Measurements from ENCODE around the gene SPN. TPM values are rescaled to one million over a fixed set of nuclear protein-coding genes. Genes with fewer than 3 reads are reported as not detected.

SPN gene
- total and polyA plus RNA-seq, 2 donors (not counting 3 experiments of a cell fraction or from before 2014, with no cell fraction given) = not detected

GRCh38 chr16:29667755-29668154, 4.7 kb downstream of the SPN start:
- no peaks in the 10 kb centered on the region for H3K4me1 ChIP-seq (ENCODE audit: control insufficient read depth, extremely low read depth, insufficient read depth, low read length)
- BruUV-seq (replicated peaks) = no TSS peak
- H3K79me2 ChIP-seq (ENCODE audit: control insufficient read depth, insufficient read depth, low read length) = no peaks in the 10 kb centered on the region
- dilution Hi-C loops (cut with MboI; ENCODE audit: extremely low pct_ligation_motif_present, low sequenced_read_pairs) = no loop called here
- H3K9me1 ChIP-seq (replicated peaks; ENCODE audit: control insufficient read depth, extremely low read depth, insufficient read depth, low read length) = no peaks in the 10 kb centered on the region
- ChIA-PET POLR2A (no interaction called here), CTCF (no interaction called here)
- no peak for FAIRE-seq
- intact Hi-C loops (cut with micrococcal nuclease) = no loop called here
- H4K20me1 ChIP-seq (replicated peaks; ENCODE audit: control insufficient read depth, extremely low read depth, insufficient read depth, low read length) = no peaks in the 10 kb centered on the region
- no peak overlapping the region for H3K27ac ChIP-seq (ENCODE audit: insufficient read depth, low read depth, low read length)
- no peaks in the 10 kb centered on the region for H3K27me3 ChIP-seq (ENCODE audit: control insufficient read depth in 2 of 2, insufficient read depth in 2 of 2, low read length in 2 of 2)
- DNase-seq (ENCODE audit: low read depth, low spot score) = no peak
- H2AFZ ChIP-seq (ENCODE audit: low read depth, low read length) = no peak overlapping the region
- H3K4me3 ChIP-seq (replicated peaks in 1 of 3; ENCODE audit: insufficient read depth in 1 of 3, low read depth in 1 of 3, low read length in 3 of 3) = no peak overlapping the region
- H3K9ac ChIP-seq (replicated peaks; ENCODE audit: extremely low read depth, insufficient read depth, low read length) = no peak overlapping the region
- no peaks in the 10 kb centered on the region for H3K9me3 ChIP-seq (replicated peaks; ENCODE audit: control insufficient read depth, insufficient read depth, low read length)
- no peak overlapping the region for H3K4me2 ChIP-seq (ENCODE audit: insufficient read depth, low read length)
- H3K36me3 ChIP-seq (ENCODE audit: control insufficient read depth in 2 of 2, extremely low read depth in 1 of 2, insufficient read depth in 2 of 2, low read length in 2 of 2) = no peaks in the 10 kb centered on the region
- TF ChIP-seq, protein P1, sequence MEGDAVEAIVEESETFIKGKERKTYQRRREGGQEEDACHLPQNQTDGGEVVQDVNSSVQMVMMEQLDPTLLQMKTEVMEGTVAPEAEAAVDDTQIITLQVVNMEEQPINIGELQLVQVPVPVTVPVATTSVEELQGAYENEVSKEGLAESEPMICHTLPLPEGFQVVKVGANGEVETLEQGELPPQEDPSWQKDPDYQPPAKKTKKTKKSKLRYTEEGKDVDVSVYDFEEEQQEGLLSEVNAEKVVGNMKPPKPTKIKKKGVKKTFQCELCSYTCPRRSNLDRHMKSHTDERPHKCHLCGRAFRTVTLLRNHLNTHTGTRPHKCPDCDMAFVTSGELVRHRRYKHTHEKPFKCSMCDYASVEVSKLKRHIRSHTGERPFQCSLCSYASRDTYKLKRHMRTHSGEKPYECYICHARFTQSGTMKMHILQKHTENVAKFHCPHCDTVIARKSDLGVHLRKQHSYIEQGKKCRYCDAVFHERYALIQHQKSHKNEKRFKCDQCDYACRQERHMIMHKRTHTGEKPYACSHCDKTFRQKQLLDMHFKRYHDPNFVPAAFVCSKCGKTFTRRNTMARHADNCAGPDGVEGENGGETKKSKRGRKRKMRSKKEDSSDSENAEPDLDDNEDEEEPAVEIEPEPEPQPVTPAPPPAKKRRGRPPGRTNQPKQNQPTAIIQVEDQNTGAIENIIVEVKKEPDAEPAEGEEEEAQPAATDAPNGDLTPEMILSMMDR (IDR thresholded peaks at IDR 0.05; ENCODE audit: extremely low read depth in 1 of 2, insufficient read depth in 1 of 2, low read depth in 1 of 2, low read length in 2 of 2) = no peak
- TF ChIP-seq FOS (IDR thresholded peaks at IDR 0.05; ENCODE audit: borderline replicate concordance, insufficient read depth, low read length) (no peak), JUN (IDR thresholded peaks at IDR 0.05; ENCODE audit: borderline replicate concordance, insufficient read depth, insufficient read length, low read depth) (no peak), MYC (IDR thresholded peaks at IDR 0.05; ENCODE audit: low read depth, low read length) (no peak)
- TF ChIP-seq, protein P2, sequence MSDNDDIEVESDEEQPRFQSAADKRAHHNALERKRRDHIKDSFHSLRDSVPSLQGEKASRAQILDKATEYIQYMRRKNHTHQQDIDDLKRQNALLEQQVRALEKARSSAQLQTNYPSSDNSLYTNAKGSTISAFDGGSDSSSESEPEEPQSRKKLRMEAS (IDR thresholded peaks at IDR 0.05; ENCODE audit: insufficient read depth, insufficient read length) = peak; percentile 52

DNA sequence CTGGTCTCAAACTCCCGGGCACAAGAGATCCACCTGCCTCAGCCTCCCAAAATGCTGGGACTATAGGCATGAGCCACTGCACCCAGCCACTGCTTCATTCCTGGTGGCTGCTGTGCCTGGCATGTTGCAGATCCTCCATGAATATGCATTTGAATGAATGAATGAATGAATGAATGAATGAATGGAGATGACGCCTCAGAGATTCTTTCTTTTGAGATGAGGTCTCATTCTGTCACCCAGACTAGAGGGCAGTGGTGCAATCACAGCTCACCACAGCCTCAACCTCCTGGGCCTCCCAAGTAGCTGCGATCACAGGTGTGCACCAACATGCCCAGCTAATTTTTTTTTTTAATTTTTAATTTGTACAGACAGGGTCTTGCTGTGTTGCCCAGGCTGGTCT, 5.2 kb downstream of the SPN start:
- dilution Hi-C loops (cut with MboI; ENCODE audit: extremely low pct_ligation_motif_present, low sequenced_read_pairs) (no loop called here), intact Hi-C loops (cut with micrococcal nuclease) (no loop called here)
- ChIA-PET POLR2A (no interaction called here), CTCF (no interaction called here)
- FAIRE-seq (no peak), DNase-seq (ENCODE audit: low read depth, low spot score) (no peak)
- no TSS peak for BruUV-seq (replicated peaks)
- H4K20me1 ChIP-seq (replicated peaks; ENCODE audit: control insufficient read depth, extremely low read depth, insufficient read depth, low read length) = no peaks in the 10 kb centered on the region
- no peak overlapping the region for H3K4me2 ChIP-seq (ENCODE audit: insufficient read depth, low read length)
- H3K27me3 ChIP-seq (ENCODE audit: control insufficient read depth in 2 of 2, insufficient read depth in 2 of 2, low read length in 2 of 2) = no peaks in the 10 kb centered on the region
- H3K4me1 ChIP-seq (ENCODE audit: control insufficient read depth, extremely low read depth, insufficient read depth, low read length) = no peaks in the 10 kb centered on the region
- H3K27ac ChIP-seq (ENCODE audit: insufficient read depth, low read depth, low read length) = no peak overlapping the region
- H3K79me2 ChIP-seq (ENCODE audit: control insufficient read depth, insufficient read depth, low read length) = no peaks in the 10 kb centered on the region
- no peaks in the 10 kb centered on the region for H3K9me1 ChIP-seq (replicated peaks; ENCODE audit: control insufficient read depth, extremely low read depth, insufficient read depth, low read length)
- H3K4me3 ChIP-seq (replicated peaks in 1 of 3; ENCODE audit: insufficient read depth in 1 of 3, low read depth in 1 of 3, low read length in 3 of 3) = no peak overlapping the region
- TF ChIP-seq MYC (IDR thresholded peaks at IDR 0.05; ENCODE audit: low read depth, low read length) = no peak
- TF ChIP-seq EZH2 (IDR thresholded peaks at IDR 0.05; ENCODE audit: borderline replicate concordance, low read depth, low read length, severe bottlenecking) = no peak
- TF ChIP-seq, protein P1 (IDR thresholded peaks at IDR 0.05; ENCODE audit: extremely low read depth in 1 of 2, insufficient read depth in 1 of 2, low read depth in 1 of 2, low read length in 2 of 2) = no peak
- TF ChIP-seq GATA2 (IDR thresholded peaks at IDR 0.05; ENCODE audit: insufficient read depth, insufficient read length, low read depth, low read length) = no peak
- TF ChIP-seq FOS (IDR thresholded peaks at IDR 0.05; ENCODE audit: borderline replicate concordance, insufficient read depth, low read length) = no peak
- TF ChIP-seq POLR2A (IDR thresholded peaks at IDR 0.05; ENCODE audit: low read depth, low read length) = no peak
- TF ChIP-seq POLR2AphosphoS5 (IDR thresholded peaks at IDR 0.05; ENCODE audit: insufficient read depth, low read depth, low read length) = no peak
- TF ChIP-seq JUN (IDR thresholded peaks at IDR 0.05; ENCODE audit: borderline replicate concordance, insufficient read depth, insufficient read length, low read depth) = no peak
- TF ChIP-seq, protein P2 (IDR thresholded peaks at IDR 0.05; ENCODE audit: insufficient read depth, insufficient read length) = no peak
- no peaks in the 10 kb centered on the region for H3K36me3 ChIP-seq (ENCODE audit: control insufficient read depth in 2 of 2, extremely low read depth in 1 of 2, insufficient read depth in 2 of 2, low read length in 2 of 2)
- H3K9ac ChIP-seq (replicated peaks; ENCODE audit: extremely low read depth, insufficient read depth, low read length) = no peak overlapping the region
- no peak overlapping the region for H2AFZ ChIP-seq (ENCODE audit: low read depth, low read length)
- no peaks in the 10 kb centered on the region for H3K9me3 ChIP-seq (replicated peaks; ENCODE audit: control insufficient read depth, insufficient read depth, low read length)
